Activated CD8-positive, alpha-beta memory T cell treated with anti-CD3 and anti-CD28 coated beads, Interleukin-2, amount 50 U/mL, for 48 hours (primary cell): ENCODE results near the gene BLID.

Experiments
- DNase-seq: peaks from one replicate; pipeline ENCODE4 v3.0.0-alpha.2; 2020

The BLID gene

GRCh38 chr11:122138744-122139594 is 23.0 kb upstream of the BLID start:
- no peak for DNase-seq

GRCh38 chr11:122137078-122137793 is 21.2 kb upstream of the BLID start:
- DNase-seq = no peak

GRCh38 chr11:122131126-122131525 is 15.1 kb upstream of the BLID start:
- no peak for DNase-seq

GRCh38 chr11:122128146-122128545 is 12.1 kb upstream of the BLID start:
- DNase-seq = no peak

- no peak for DNase-seq
Measured at GRCh38 chr11:122127020-122127419, 11.0 kb upstream of the BLID start.

- no peak for DNase-seq
Measured at GRCh38 chr11:122126024-122126688, 10.1 kb upstream of the BLID start.

GRCh38 chr11:122123263-122123929 is 7.4 kb upstream of the BLID start:
- no peak for DNase-seq

GRCh38 chr11:122122179-122122578 is 6.2 kb upstream of the BLID start:
- no peak for DNase-seq

- DNase-seq = no peak
Measured at GRCh38 chr11:122120096-122120495, 4.1 kb upstream of the BLID start.

GRCh38 chr11:122116591-122116990 is 576 bp upstream of the BLID start:
- DNase-seq = no peak

GRCh38 chr11:122114976-122115375 is 1.0 kb downstream of the BLID start:
- no peak for DNase-seq

GRCh38 chr11:122113836-122114825 is 1.9 kb downstream of the BLID start:
- no peak for DNase-seq

GRCh38 chr11:122112470-122113365 is 3.3 kb downstream of the BLID start:
- DNase-seq = no peak

GRCh38 chr11:122109932-122110331 is 6.1 kb downstream of the BLID start:
- no peak for DNase-seq

GRCh38 chr11:122108828-122109227 is 7.2 kb downstream of the BLID start:
- DNase-seq = no peak

- DNase-seq = peak; percentile 50
Measured at GRCh38 chr11:122108192-122108799, 7.7 kb downstream of the BLID start.

GRCh38 chr11:122107566-122107965 is 8.4 kb downstream of the BLID start:
- no peak for DNase-seq

- DNase-seq = no peak
Measured at GRCh38 chr11:122107045-122107444, 9.0 kb downstream of the BLID start.

GRCh38 chr11:122105044-122105758 is 10.8 kb downstream of the BLID start:
- DNase-seq = no peak

- no peak for DNase-seq
Measured at GRCh38 chr11:122104341-122104740, 11.7 kb downstream of the BLID start.
